Large intestine (tissue), 12 donors: ENCODE results near the gene PPP1R13L. TPM values are rescaled to one million over a fixed set of nuclear protein-coding genes. Genes with fewer than 3 reads are reported as not detected.

ENCODE experiments used
- DNase-seq, 2 donors: peaks; one replicate each; pipeline versions ENCODE4 v3.0.0 to v3.0.0-alpha.2; 2013
- H3K27ac ChIP-seq: one replicate; pipeline ENCODE4 v1.5.1; 2013; ENCODE audit warnings: low read length
- H3K27me3 ChIP-seq: 2 replicates; pipeline ENCODE4 v1.6.1; 2013; ENCODE audit warnings: low read length; ENCODE audit not compliant: control insufficient read depth, insufficient read depth
- H3K36me3 ChIP-seq: 2 replicates; pipeline ENCODE4 v1.6.1; 2013; ENCODE audit warnings: low read length; ENCODE audit not compliant: control insufficient read depth, insufficient read depth
- H3K4me1 ChIP-seq: one replicate; pipeline ENCODE4 v1.6.1; 2013; ENCODE audit warnings: low read length; ENCODE audit not compliant: control insufficient read depth, insufficient read depth
- H3K4me3 ChIP-seq: one replicate; pipeline ENCODE4 v1.5.1; 2013; ENCODE audit warnings: low read length
- H3K9me3 ChIP-seq: one replicate; pipeline ENCODE4 v1.6.1; 2013; ENCODE audit warnings: mild to moderate bottlenecking, low read depth, low read length, moderate library complexity; ENCODE audit not compliant: control insufficient read depth
- WGBS: methylation state at CpG from one replicate; pipeline ENCODE4 v1.1.5; 2013; ENCODE audit warnings: low lambda C conversion rate; ENCODE audit not compliant: insufficient coverage; 5-methylcytosine and 5-hydroxymethylcytosine counted together
- long read RNA-seq, 11 donors: transcript quantifications; one replicate each; lab custom pipeline, GENCODE V29; 2026
- polyA plus RNA-seq: library from polyadenylated mRNA; unstranded; fragments of 120-200 nt; gene quantifications from one replicate; pipeline ENCODE4 v1.2.1, GENCODE V29; 2013

PPP1R13L gene
- polyA plus RNA-seq = 11.0 TPM
- long read RNA-seq, donor 1 = 0 reads
- long read RNA-seq, donor 2, partial matches to known transcripts = 0 of 2 reads
- long read RNA-seq, donor 2, other reads (novel, unspliced or antisense) = 0 of 2 reads
- long read RNA-seq, donor 3, partial matches to known transcripts = 0 of 1 reads
- long read RNA-seq, donor 3, other reads (novel, unspliced or antisense) = 0 of 1 reads
- long read RNA-seq, donor 4 = 0 reads
- long read RNA-seq, donor 5, partial matches to known transcripts = 0 of 2 reads
- long read RNA-seq, donor 5, other reads (novel, unspliced or antisense) = 0 of 2 reads
- long read RNA-seq, donor 6, partial matches to known transcripts = 0 of 2 reads
- long read RNA-seq, donor 6, other reads (novel, unspliced or antisense) = 0 of 2 reads
- long read RNA-seq, donor 7, partial matches to known transcripts = 0 of 2 reads
- long read RNA-seq, donor 7, other reads (novel, unspliced or antisense) = 0 of 2 reads
- long read RNA-seq, donor 8, partial matches to known transcripts = 7 of 7 reads
- long read RNA-seq, donor 8, other reads (novel, unspliced or antisense) = 0 of 7 reads
- long read RNA-seq, donor 9, partial matches to known transcripts = 0 of 1 reads
- long read RNA-seq, donor 9, other reads (novel, unspliced or antisense) = 0 of 1 reads
- long read RNA-seq, donor 10, partial matches to known transcripts = 0 of 1 reads
- long read RNA-seq, donor 10, other reads (novel, unspliced or antisense) = 0 of 1 reads
- long read RNA-seq, donor 11, partial matches to known transcripts = 0 of 3 reads
- long read RNA-seq, donor 11, other reads (novel, unspliced or antisense) = 0 of 3 reads

DNA sequence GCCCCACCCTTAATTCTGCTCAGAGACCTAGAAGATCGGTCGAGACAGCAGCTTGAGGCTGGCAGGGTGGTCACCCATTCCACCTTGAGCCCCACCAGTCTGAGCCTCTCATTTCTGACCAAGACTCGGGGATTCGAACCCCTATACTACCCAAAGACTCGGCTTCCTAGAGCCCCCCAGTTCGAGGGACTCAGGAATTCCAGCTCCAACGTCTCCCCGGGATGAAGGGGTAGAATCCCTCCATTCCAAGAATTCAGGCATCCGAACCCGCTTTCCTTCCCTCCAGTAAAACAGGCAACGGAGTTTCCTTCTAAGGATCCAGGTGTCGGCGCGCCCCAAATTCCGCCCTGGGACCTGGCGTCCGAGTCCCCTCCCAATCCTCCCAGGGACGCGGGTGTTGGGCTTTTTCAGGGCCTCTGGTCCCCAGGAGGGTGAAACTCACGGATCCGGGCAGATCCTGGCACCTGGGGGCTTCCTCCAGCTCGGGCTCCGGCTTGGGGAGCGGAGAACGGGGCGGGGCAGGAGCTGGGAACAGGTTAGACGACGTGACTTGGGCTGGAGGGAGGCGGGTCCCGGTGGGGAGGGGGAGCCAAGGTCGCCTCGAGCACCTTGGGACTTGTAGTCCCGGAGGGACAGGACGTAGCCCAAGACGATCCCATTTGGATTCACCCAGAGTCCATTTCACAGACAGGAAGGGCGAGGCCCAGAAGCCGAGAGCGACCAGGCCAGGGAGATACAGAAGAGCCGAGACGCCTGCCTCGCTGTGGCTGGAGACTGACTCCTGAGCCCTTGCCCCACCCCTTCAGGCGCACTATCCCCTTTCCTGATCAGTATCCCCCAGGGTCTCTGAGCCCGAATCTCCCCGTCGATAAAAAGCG is at the start of gene PPP1R13L:
Gene PPP1R13L (minus strand): TSS at position 513 of the 878 bp plus-strand sequence. CDS start 6,751 bp downstream, outside the sequence.
- H3K27me3 ChIP-seq = peaks cover 25% of the 10 kb centered on the region
- peaks cover 15% of the 10 kb centered on the region for H3K4me1 ChIP-seq
- no CpG with 5 or more reads among the region's 46 CpGs for WGBS
- H3K27ac ChIP-seq = peak within 1 kb of the TSS; percentile 83
- DNase-seq = peak; percentile 82 to 89
- peak within 1 kb of the TSS; percentile 90 for H3K4me3 ChIP-seq
- H3K9me3 ChIP-seq = no peaks in the 10 kb centered on the region
- no peaks in the 10 kb centered on the region for H3K36me3 ChIP-seq

DNA sequence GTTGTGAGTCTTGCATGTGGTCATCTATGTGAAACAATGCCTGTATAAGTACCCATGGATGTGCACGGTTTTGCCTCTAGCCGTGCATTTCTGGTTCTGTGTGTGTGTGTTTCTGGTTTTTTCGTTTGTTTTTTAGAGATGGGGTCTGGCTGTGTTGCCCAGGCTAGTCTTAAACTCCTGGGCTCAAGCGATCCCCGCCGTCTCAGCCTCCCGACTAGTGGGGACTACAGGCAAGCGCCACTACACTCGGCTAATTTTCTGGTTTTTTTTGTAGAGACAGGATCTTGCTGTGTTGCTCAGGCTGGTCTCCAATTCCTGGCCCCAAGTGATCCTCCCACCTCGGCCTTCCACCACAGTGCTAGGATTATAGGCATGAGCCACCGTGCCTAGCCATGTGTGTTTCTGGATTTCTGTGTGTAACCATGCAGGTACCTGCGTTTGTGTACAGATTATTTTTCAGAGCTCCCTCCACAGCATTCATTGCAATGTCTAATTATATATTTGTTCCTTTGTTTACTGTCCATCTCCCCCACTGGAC is 47.0 kb upstream of the PPP1R13L start:
- WGBS = no CpG with 5 or more reads among the region's 12 CpGs
- DNase-seq = no peak
- Histone ChIP-seq H3K27me3 (no peaks in the 10 kb centered on the region), H3K27ac (no peak overlapping the region), H3K4me3 (no peak overlapping the region), H3K4me1 (peaks cover 55% of the 10 kb centered on the region), H3K9me3 (no peaks in the 10 kb centered on the region), H3K36me3 (no peaks in the 10 kb centered on the region)

DNA sequence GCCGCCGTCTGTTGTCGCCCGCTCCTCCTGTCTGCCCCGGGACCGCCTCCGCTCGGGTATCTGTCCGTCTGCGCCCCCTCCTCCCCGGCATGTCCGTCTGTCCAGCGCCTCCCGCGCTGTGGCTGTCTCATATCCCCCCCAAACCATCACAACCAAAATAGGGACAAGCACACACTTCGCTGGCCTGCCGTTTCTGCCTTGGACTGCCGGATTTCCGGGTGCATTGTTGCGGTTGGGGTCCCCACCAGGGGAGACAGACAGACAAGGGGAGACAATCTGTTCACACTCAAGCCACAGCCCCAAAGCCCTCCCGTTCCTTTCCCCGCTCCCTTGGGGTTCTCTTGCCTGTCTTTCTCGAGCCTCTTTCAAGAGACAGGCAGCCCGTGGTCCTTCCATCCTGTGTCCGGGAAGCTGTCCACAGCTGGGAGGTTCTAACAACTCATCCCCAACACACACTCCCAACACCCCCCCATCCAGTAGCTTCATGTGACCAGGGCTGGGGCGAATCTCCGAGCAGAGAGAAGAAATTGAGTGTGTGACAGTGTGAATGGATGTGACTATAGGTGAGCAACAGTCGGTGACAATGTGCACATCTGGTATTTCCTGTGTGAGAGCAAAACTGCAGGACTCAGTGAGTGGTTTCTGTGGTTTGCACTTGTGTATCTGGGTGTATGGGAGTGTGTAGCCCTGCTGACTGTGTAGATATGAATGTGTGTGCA is 46.4 kb upstream of the PPP1R13L start:
- peak in 1 of 2 donors; percentile 67 for DNase-seq
- Histone ChIP-seq H3K4me3 (peak overlapping the region; percentile 77), H3K27ac (peak overlapping the region; percentile 62), H3K4me1 (peaks cover 58% of the 10 kb centered on the region), H3K27me3 (no peaks in the 10 kb centered on the region), H3K36me3 (no peaks in the 10 kb centered on the region), H3K9me3 (no peaks in the 10 kb centered on the region)
- WGBS = no CpG with 5 or more reads among the region's 28 CpGs

DNA sequence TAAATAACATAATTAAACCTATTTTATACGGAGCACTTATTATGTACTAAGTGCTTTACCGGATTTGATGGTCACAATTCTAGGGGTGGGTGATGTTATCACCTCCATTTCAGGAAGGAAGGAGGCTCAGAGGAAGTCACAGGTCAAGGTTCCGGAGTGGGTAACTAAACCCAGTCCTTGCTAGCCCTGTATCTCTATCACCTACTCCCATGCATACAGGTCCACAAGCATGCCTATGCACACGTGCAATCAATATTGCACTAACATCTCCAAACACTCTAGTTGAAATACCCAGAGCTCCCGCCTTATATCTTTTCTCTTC is 45.1 kb upstream of the PPP1R13L start:
- H3K4me1 ChIP-seq = peaks cover 49% of the 10 kb centered on the region
- H3K9me3 ChIP-seq = no peaks in the 10 kb centered on the region
- H3K36me3 ChIP-seq = no peaks in the 10 kb centered on the region
- DNase-seq = no peak
- WGBS = 83% methylated on average over 1 of the region's 5 CpGs
- peak overlapping the region; percentile 48 for H3K4me3 ChIP-seq
- H3K27me3 ChIP-seq = no peaks in the 10 kb centered on the region
- H3K27ac ChIP-seq = peak overlapping the region; percentile 79

DNA sequence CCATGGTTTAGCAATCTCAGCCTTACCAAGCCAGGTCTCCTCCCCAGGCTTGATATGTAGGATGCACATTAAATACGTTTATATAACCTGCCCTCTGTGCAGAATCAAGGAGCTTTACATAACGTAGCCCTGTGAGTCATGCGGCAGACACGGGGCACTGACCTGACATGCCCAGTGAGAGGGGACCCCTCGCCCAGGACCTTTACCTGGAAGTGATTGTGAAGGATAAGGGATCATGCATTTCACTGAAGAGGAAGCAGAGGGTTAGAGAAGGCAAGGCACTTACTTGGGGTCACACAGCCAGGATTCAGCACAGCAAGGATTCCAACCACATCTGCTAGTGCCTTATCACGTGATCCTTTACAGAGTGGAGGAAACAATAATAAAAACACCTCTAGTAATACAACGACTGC is 44.0 kb upstream of the PPP1R13L start:
- no peaks in the 10 kb centered on the region for H3K36me3 ChIP-seq
- peak in 1 of 2 donors; percentile 51 for DNase-seq
- H3K27me3 ChIP-seq = no peaks in the 10 kb centered on the region
- H3K9me3 ChIP-seq = no peaks in the 10 kb centered on the region
- WGBS = no CpG with 5 or more reads among the region's 7 CpGs
- H3K27ac ChIP-seq = peak overlapping the region; percentile 76
- H3K4me3 ChIP-seq = no peak overlapping the region
- peaks cover 53% of the 10 kb centered on the region for H3K4me1 ChIP-seq

DNA sequence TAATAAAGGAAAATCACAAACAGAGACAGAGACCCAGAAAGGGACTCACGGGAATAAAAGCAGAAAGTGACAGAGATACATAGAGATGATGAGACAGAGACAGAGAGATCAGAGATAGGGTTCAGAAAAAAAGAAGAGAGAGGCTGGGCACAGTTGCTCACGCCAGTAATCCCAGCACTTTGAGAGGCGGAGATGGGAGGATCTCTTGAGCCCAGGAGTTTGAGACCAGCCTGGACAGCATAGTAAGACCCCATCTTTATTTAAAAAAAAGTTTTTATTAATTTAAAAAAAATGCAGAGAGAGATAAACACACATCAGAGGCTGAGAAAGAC is 43.5 kb upstream of the PPP1R13L start:
- H3K4me3 ChIP-seq = no peak overlapping the region
- peaks cover 53% of the 10 kb centered on the region for H3K4me1 ChIP-seq
- H3K9me3 ChIP-seq = no peaks in the 10 kb centered on the region
- 100% methylated on average over 1 of the region's 3 CpGs for WGBS
- no peaks in the 10 kb centered on the region for H3K27me3 ChIP-seq
- H3K36me3 ChIP-seq = no peaks in the 10 kb centered on the region
- no peak for DNase-seq
- H3K27ac ChIP-seq = peak overlapping the region; percentile 76

- 60% methylated on average over 1 of the region's 7 CpGs for WGBS
- Histone ChIP-seq H3K27ac (peak overlapping the region; percentile 76), H3K4me3 (no peak overlapping the region), H3K4me1 (peaks cover 60% of the 10 kb centered on the region), H3K27me3 (no peaks in the 10 kb centered on the region), H3K9me3 (no peaks in the 10 kb centered on the region), H3K36me3 (no peaks in the 10 kb centered on the region)
- DNase-seq = peak in 1 of 2 donors; percentile 36
Measured at GRCh38 chr19:45446944-45447343, 42.1 kb upstream of the PPP1R13L start.

DNA sequence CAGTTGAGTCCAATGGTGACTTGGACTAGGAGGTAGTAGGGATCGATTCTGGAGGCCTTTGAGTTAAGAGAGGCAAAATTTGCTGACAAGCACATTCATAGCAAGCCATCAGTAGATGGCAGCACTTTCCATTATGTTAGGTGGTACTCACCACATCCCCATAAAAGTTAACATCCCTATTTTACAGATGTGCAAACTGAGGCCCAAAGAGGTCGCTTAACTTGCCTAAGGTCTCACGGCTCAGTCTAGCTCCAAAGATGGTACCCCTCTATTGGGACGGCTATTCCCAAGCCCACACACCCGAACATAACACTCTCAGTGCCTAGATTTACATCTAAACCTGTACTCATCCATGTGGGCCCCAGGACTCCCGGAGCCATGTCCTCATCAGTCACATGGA is 41.4 kb upstream of the PPP1R13L start:
- no peaks in the 10 kb centered on the region for H3K36me3 ChIP-seq
- peaks cover 58% of the 10 kb centered on the region for H3K4me1 ChIP-seq
- no peaks in the 10 kb centered on the region for H3K27me3 ChIP-seq
- H3K27ac ChIP-seq = no peak overlapping the region
- WGBS = no CpG with 5 or more reads among the region's 6 CpGs
- DNase-seq = no peak
- H3K4me3 ChIP-seq = no peak overlapping the region
- no peaks in the 10 kb centered on the region for H3K9me3 ChIP-seq

DNA sequence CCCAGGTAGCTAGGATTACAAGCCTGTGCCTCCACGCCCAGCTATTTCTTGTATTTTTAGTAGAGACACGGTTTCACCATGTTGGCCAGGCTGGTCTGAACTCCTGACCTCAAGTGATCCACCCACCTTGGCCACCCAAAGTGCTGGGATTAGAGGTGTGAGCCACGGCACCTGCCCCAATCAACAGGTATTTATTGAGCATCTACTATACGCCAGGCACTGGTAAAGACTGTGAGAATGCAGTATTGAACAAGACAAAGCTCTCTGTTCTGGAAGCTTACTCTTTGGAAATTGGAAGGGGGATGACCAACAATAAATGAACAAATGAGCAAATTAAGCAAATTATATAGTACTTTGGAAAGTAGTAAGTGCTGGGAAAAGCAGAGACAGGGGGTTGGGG is 40.3 kb upstream of the PPP1R13L start:
- no CpG with 5 or more reads among the region's 4 CpGs for WGBS
- H3K4me1 ChIP-seq = peaks cover 53% of the 10 kb centered on the region
- no peaks in the 10 kb centered on the region for H3K27me3 ChIP-seq
- H3K36me3 ChIP-seq = no peaks in the 10 kb centered on the region
- no peak overlapping the region for H3K4me3 ChIP-seq
- no peak overlapping the region for H3K27ac ChIP-seq
- H3K9me3 ChIP-seq = no peaks in the 10 kb centered on the region
- DNase-seq = no peak
